Measurements from ENCODE around the gene UBAC2. TPM values are rescaled to one million over a fixed set of nuclear protein-coding genes. Genes with fewer than 3 reads are reported as not detected.

UBAC2 gene
- total RNA-seq, 1 experiment from 2014 or later = 41.0 TPM

GRCh38 chr13:99355267-99356011 lies 154.8 kb downstream of the UBAC2 start:
- Mint-ChIP-seq H3K4me1 (ENCODE audit: low read depth, unreplicated experiment) (no peaks in the 10 kb centered on the region), H3K36me3 (ENCODE audit: insufficient read depth, unreplicated experiment) (no peaks in the 10 kb centered on the region), H3K4me3 (ENCODE audit: low read depth, unreplicated experiment) (no peak overlapping the region), H3K27me3 (ENCODE audit: unreplicated experiment) (no peaks in the 10 kb centered on the region), H3K9me3 (ENCODE audit: low read depth, unreplicated experiment) (no peaks in the 10 kb centered on the region), H3K27ac (ENCODE audit: unreplicated experiment) (no peak overlapping the region)
- CTCF ChIA-PET = no interaction called here
- DNase-seq = no peak
- no TSS peak for BruUV-seq (replicated peaks)
- intact Hi-C loops (cut with micrococcal nuclease; ENCODE audit: unreplicated experiment) = no loop called here
- TF ChIP-seq, protein P1, sequence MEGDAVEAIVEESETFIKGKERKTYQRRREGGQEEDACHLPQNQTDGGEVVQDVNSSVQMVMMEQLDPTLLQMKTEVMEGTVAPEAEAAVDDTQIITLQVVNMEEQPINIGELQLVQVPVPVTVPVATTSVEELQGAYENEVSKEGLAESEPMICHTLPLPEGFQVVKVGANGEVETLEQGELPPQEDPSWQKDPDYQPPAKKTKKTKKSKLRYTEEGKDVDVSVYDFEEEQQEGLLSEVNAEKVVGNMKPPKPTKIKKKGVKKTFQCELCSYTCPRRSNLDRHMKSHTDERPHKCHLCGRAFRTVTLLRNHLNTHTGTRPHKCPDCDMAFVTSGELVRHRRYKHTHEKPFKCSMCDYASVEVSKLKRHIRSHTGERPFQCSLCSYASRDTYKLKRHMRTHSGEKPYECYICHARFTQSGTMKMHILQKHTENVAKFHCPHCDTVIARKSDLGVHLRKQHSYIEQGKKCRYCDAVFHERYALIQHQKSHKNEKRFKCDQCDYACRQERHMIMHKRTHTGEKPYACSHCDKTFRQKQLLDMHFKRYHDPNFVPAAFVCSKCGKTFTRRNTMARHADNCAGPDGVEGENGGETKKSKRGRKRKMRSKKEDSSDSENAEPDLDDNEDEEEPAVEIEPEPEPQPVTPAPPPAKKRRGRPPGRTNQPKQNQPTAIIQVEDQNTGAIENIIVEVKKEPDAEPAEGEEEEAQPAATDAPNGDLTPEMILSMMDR (IDR thresholded peaks at IDR 0.05; ENCODE audit: unreplicated experiment) = no peak

GRCh38 chr13:99356012-99356261 lies 155.3 kb downstream of the UBAC2 start:
- Mint-ChIP-seq H3K27ac (ENCODE audit: unreplicated experiment) (no peak overlapping the region), H3K27me3 (ENCODE audit: unreplicated experiment) (no peaks in the 10 kb centered on the region), H3K36me3 (ENCODE audit: insufficient read depth, unreplicated experiment) (no peaks in the 10 kb centered on the region), H3K4me1 (ENCODE audit: low read depth, unreplicated experiment) (no peaks in the 10 kb centered on the region), H3K9me3 (ENCODE audit: low read depth, unreplicated experiment) (no peaks in the 10 kb centered on the region), H3K4me3 (ENCODE audit: low read depth, unreplicated experiment) (no peak overlapping the region)
- BruUV-seq (replicated peaks) = no TSS peak
- intact Hi-C loops (cut with micrococcal nuclease; ENCODE audit: unreplicated experiment) = no loop called here
- CTCF ChIA-PET = no interaction called here
- TF ChIP-seq, protein P1 (IDR thresholded peaks at IDR 0.05; ENCODE audit: unreplicated experiment) = no peak
- DNase-seq = no peak

GRCh38 chr13:99356262-99357091 lies 155.8 kb downstream of the UBAC2 start:
- CTCF ChIA-PET = no interaction called here
- Mint-ChIP-seq H3K27ac (ENCODE audit: unreplicated experiment) (no peak overlapping the region), H3K36me3 (ENCODE audit: insufficient read depth, unreplicated experiment) (no peaks in the 10 kb centered on the region), H3K4me3 (ENCODE audit: low read depth, unreplicated experiment) (no peak overlapping the region), H3K27me3 (ENCODE audit: unreplicated experiment) (no peaks in the 10 kb centered on the region), H3K4me1 (ENCODE audit: low read depth, unreplicated experiment) (no peaks in the 10 kb centered on the region), H3K9me3 (ENCODE audit: low read depth, unreplicated experiment) (no peaks in the 10 kb centered on the region)
- no TSS peak for BruUV-seq (replicated peaks)
- intact Hi-C loops (cut with micrococcal nuclease; ENCODE audit: unreplicated experiment) = no loop called here
- TF ChIP-seq, protein P1 (IDR thresholded peaks at IDR 0.05; ENCODE audit: unreplicated experiment) = no peak
- no peak for DNase-seq

DNA sequence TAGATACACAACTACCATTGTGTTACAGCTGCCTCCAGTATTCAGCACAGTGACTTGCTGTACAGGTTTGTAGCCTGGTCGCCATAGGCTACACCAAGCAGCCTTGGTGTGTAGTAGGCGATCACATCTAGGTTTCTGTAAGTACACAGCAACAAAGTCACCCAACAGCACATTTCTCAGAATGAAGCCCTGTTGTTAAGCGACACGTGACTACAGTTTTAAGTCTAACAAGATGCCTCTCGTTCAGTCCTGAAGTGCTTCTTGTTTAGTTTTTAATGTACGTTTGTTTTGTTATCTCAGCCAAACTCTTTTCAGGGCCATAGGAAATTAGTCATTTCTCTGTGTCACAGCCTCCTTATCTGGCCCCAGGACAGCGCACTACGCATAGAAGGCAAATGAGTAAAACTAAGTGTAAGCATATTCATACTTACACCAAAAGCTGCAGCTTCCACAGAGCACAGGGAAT lies 156.5 kb downstream of the UBAC2 start:
- no peaks in the 10 kb centered on the region for H3K36me3 Mint-ChIP-seq (ENCODE audit: insufficient read depth, unreplicated experiment)
- H3K4me3 Mint-ChIP-seq (ENCODE audit: low read depth, unreplicated experiment) = no peak overlapping the region
- no peak overlapping the region for H3K27ac Mint-ChIP-seq (ENCODE audit: unreplicated experiment)
- TF ChIP-seq, protein P1 (IDR thresholded peaks at IDR 0.05; ENCODE audit: unreplicated experiment) = no peak
- intact Hi-C loops (cut with micrococcal nuclease; ENCODE audit: unreplicated experiment) = no loop called here
- CTCF ChIA-PET = no interaction called here
- no peaks in the 10 kb centered on the region for H3K4me1 Mint-ChIP-seq (ENCODE audit: low read depth, unreplicated experiment)
- BruUV-seq (replicated peaks) = no TSS peak
- H3K9me3 Mint-ChIP-seq (ENCODE audit: low read depth, unreplicated experiment) = no peaks in the 10 kb centered on the region
- H3K27me3 Mint-ChIP-seq (ENCODE audit: unreplicated experiment) = no peaks in the 10 kb centered on the region
- DNase-seq = no peak
